Epithelial cell of esophagus (primary cell): ENCODE data around the gene CD151.

Source experiments
- DNase-seq: peaks from one replicate; pipeline ENCODE4 v3.0.0; 2010; ENCODE audit warnings: low read depth
- H3K4me3 ChIP-seq: 2 replicates; pipeline ENCODE4 v1.5.1; 2011; ENCODE audit warnings: mild to moderate bottlenecking, low read length, control low read depth
- CTCF ChIP-seq: IDR thresholded peaks from 2 replicates; pipeline ENCODE4 v1.5.1; 2011; ENCODE audit warnings: low read depth, mild to moderate bottlenecking, low read length, control low read depth, inconsistent platforms; ENCODE audit not compliant: insufficient read depth; ENCODE audit errors: missing control alignments

The CD151 gene

GRCh38 chr11:880447-880846, 47.7 kb downstream of the CD151 start:
- TF ChIP-seq CTCF = no peak
- no peak for DNase-seq
- H3K4me3 ChIP-seq = no peak overlapping the region

GRCh38 chr11:882596-882995, 49.8 kb downstream of the CD151 start:
- TF ChIP-seq CTCF = no peak
- H3K4me3 ChIP-seq = no peak overlapping the region
- DNase-seq = no peak

GRCh38 chr11:883527-883926, 50.8 kb downstream of the CD151 start:
- no peak for TF ChIP-seq CTCF
- H3K4me3 ChIP-seq = no peak overlapping the region
- no peak for DNase-seq

GRCh38 chr11:884578-885070, 51.9 kb downstream of the CD151 start:
- TF ChIP-seq CTCF = no peak
- no peak overlapping the region for H3K4me3 ChIP-seq
- DNase-seq = no peak

GRCh38 chr11:886568-886967, 53.8 kb downstream of the CD151 start:
- H3K4me3 ChIP-seq = no peak overlapping the region
- TF ChIP-seq CTCF = no peak

GRCh38 chr11:887589-887988, 54.8 kb downstream of the CD151 start:
- no peak overlapping the region for H3K4me3 ChIP-seq
- no peak for DNase-seq
- TF ChIP-seq CTCF = no peak

More at GRCh38 chr11:886568-886967, 53.8 kb downstream of the CD151 start:
- no peak for DNase-seq
